ENCODE measurements around the gene GLDC.

- TF ChIP-seq FOXA1 (IDR thresholded peaks at IDR 0.05), result no peak
- no peak for TF ChIP-seq ARNT (IDR thresholded peaks at IDR 0.05)
- no peak for TF ChIP-seq SP1 (IDR thresholded peaks at IDR 0.05)
These were observed 65.9 kb downstream of the GLDC start for GRCh38 chr9:6579613-6580012.
